ENCODE data around the gene FAM3C. TPM values are rescaled to one million over a fixed set of nuclear protein-coding genes. Genes with fewer than 3 reads are reported as not detected.

FAM3C gene
- total and polyA plus RNA-seq, 2 of the 4 experiments (the other 2 are of a cell fraction): 11.5 to 45.8 TPM

GRCh38 chr7:121300685-121301420 is 95.3 kb downstream of the FAM3C start:
- Histone ChIP-seq H3K27ac (ENCODE audit: insufficient read depth, low read length) (no peak overlapping the region), H4K20me1 (ENCODE audit: insufficient read depth, low read length) (no peaks in the 10 kb centered on the region), H3K4me2 (ENCODE audit: low read depth, low read length) (no peak overlapping the region), H3K56ac (ENCODE audit: extremely low read depth, insufficient read depth, low read length) (peak overlapping the region; percentile 59; the same call in 1 of the 2 replicates), H3K4me3 (ENCODE audit: insufficient read depth, low read depth, low read length) (no peak overlapping the region), H2AFZ (replicated peaks; ENCODE audit: low read length, poor library complexity) (no peak overlapping the region), H3K14ac (replicated peaks; ENCODE audit: low read depth, low read length) (peak overlapping the region; percentile 70), H3K9me3 (ENCODE audit: control insufficient read depth, insufficient read depth, low read length) (no peaks in the 10 kb centered on the region), H2BK20ac (ENCODE audit: low read depth, low read length) (peak overlapping the region; percentile 83), H2AK5ac (ENCODE audit: low read depth, low read length) (peak overlapping the region; percentile 18; the same call in 1 of the 2 replicates), H3K18ac (ENCODE audit: low read depth, low read length) (peak overlapping the region; percentile 57; the same call in 1 of the 2 replicates), H3K36me3 (ENCODE audit: control insufficient read depth, insufficient read depth, low read length) (no peaks in the 10 kb centered on the region), H3K23ac (ENCODE audit: low read depth, low read length) (peak overlapping the region; percentile 88; the same call in 1 of the 2 replicates), H2BK5ac (ENCODE audit: low read depth, low read length, poor library complexity, severe bottlenecking) (peak overlapping the region; percentile 99), H3K9me1 (ENCODE audit: insufficient read depth, low read length) (0 out of 2 replicates have a peak, but pooled peaks cover 3% of the 10 kb centered on the region), H3K27me3 (ENCODE audit: control insufficient read depth, insufficient read depth, low read length) (no peaks in the 10 kb centered on the region), H3K4me1 (ENCODE audit: control insufficient read depth, insufficient read depth, low read length) (peaks cover 12% of the 10 kb centered on the region), H4K8ac (ENCODE audit: low read depth in 2 of 2, low read length in 2 of 2) (peak overlapping the region; percentile 75 to 82), H2BK15ac (ENCODE audit: low read depth, low read length) (0 out of 3 replicates have a peak overlapping the region, but pooled peaks have one; percentile 8), H4K5ac (ENCODE audit: low read depth, low read length) (no peak overlapping the region; the same call in 1 of the 2 replicates), H3K79me1 (ENCODE audit: low read depth in 1 of 2, low read length in 2 of 2) (peaks cover 0 to 10% of the 10 kb centered on the region in 2 experiments; a peak in 1 of 4 replicates), H2BK120ac (ENCODE audit: low read depth, low read length) (peak overlapping the region; percentile 89), H3K4ac (ENCODE audit: low read depth, low read length) (peak overlapping the region; percentile 62; the same call in 1 of the 2 replicates), H4K91ac (ENCODE audit: insufficient read depth, low read depth, low read length) (peak overlapping the region; percentile 90), H2AK9ac (replicated peaks; ENCODE audit: low read depth, low read length, poor library complexity) (no peak overlapping the region), H3K9ac (ENCODE audit: low read depth, low read length) (no peak overlapping the region)
- ChIA-PET POLR2A (ENCODE audit: unreplicated experiment) (no interaction called here), CTCF (interaction anchor here (1.3 kb wide), 2 partner anchors 22 to 29 kb away, joined by 3 to 6 read pairs; no protein-coding TSS in a partner anchor)
- DNase-seq: no peak
- no CpG with 5 or more reads among the region's 2 CpGs for WGBS, 2 experiments (ENCODE audit: extremely low coverage in 2 of 2, insufficient read length in 1 of 2)
- dilution Hi-C loops (cut with HindIII; ENCODE audit: low sequenced_read_pairs, unreplicated experiment): no loop called here
- ATAC-seq (ENCODE audit: low read depth): no peak
- no peak for TF ChIP-seq POLR2A (IDR thresholded peaks at IDR 0.05; ENCODE audit: low read depth, low read length)
- no peak for TF ChIP-seq MXI1 (IDR thresholded peaks at IDR 0.05; ENCODE audit: borderline replicate concordance, low read depth, low read length)
- no peak for TF ChIP-seq MAZ (IDR thresholded peaks at IDR 0.05; ENCODE audit: borderline replicate concordance, low read depth, low read length)
- no peak for TF ChIP-seq RAD21 (IDR thresholded peaks at IDR 0.05; ENCODE audit: low read length)
- no peak for TF ChIP-seq CHD1 (IDR thresholded peaks at IDR 0.05; ENCODE audit: low read depth, low read length)
- TF ChIP-seq ELK1 (IDR thresholded peaks at IDR 0.05; ENCODE audit: borderline replicate concordance, low read depth, low read length): no peak
- TF ChIP-seq FOS (IDR thresholded peaks at IDR 0.05; ENCODE audit: low read depth, low read length): no peak
- no peak for TF ChIP-seq MAFK (IDR thresholded peaks at IDR 0.05; ENCODE audit: low read depth, low read length)
- no peak for TF ChIP-seq NFE2L2 (IDR thresholded peaks at IDR 0.05; ENCODE audit: low read depth, low read length)
- BruUV-seq (replicated peaks): no TSS peak
- in situ Hi-C loops (cut with MboI; ENCODE audit: low sequenced_read_pairs): no loop called here
- intact Hi-C loops (cut with micrococcal nuclease): no loop called here

Data from IMR-90 (cell line).